ENCODE data around the gene ANKDD1A.

ANKDD1A gene

DNA sequence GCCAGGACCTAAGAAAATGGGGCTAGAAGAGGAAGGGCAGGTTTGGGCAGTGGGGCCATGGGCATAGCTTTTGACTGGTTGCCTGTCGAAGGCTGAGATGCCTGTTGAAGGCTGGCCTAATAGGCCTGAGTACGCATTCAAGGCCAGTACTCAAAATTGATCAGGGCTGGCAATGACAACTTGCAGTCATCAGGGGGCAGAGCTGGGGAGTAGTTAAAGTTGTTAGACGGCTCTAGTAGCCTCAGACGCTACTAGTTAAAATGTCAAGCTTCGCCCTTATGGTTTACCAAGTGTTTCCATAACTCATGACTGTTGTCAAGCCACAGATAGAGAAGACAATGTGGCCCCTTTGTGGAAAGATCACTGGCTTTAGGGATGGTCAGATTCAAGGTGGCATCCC lies 49.3 kb downstream of the ANKDD1A start:
- DNase-seq (ENCODE audit: low read depth in 3 of 3): no peak

DNA sequence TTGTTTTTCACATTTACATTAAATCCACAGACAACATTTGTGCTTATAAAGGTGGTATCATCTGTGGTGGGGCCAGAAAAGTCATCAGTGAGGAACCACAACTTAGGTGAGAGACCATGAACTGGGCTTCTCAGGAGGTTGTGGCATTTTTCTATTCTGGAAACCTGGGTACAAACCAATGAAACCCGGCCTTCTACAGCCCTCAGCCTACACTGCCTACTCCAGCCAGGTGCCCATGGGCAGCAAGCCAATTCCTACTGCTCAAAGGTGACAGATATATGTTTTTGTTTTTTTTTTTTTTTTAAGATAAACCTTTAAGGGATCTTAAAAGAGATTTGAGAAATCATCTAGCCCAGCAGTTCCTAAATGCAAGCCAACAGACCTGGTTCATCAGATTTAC lies 57.7 kb downstream of the ANKDD1A start:
- no peak for DNase-seq (ENCODE audit: low read depth in 3 of 3)

- DNase-seq (ENCODE audit: low read depth in 3 of 3): no peak
These were observed 59.0 kb downstream of the ANKDD1A start for GRCh38 chr15:64970698-64971097.

- DNase-seq (ENCODE audit: low read depth in 3 of 3): no peak
These were observed 63.7 kb downstream of the ANKDD1A start for GRCh38 chr15:64975390-64975789.

DNA sequence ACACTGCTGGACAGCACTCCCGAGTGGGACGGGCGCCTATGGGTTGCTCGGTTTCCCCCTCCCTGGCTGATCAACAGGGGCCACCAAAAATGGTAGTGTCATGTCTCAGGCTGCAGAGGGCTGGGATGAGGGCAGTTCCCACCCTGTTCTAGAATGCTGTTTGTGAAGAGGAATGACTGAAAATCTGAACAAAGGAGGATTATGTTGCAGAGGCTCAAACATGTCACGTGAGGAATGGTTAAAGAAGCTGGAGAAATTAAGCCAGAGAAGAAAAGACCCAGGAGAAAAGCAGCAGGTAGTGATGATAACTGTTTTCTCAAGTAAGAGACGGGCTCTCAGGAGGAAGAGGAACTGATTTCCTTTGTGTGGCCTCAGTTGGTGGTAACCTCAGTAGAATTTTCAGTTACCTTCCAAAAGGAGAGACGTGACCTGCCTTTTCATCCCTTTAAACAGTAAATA lies 67.6 kb downstream of the ANKDD1A start:
- no peak for DNase-seq (ENCODE audit: low read depth in 3 of 3)

DNA sequence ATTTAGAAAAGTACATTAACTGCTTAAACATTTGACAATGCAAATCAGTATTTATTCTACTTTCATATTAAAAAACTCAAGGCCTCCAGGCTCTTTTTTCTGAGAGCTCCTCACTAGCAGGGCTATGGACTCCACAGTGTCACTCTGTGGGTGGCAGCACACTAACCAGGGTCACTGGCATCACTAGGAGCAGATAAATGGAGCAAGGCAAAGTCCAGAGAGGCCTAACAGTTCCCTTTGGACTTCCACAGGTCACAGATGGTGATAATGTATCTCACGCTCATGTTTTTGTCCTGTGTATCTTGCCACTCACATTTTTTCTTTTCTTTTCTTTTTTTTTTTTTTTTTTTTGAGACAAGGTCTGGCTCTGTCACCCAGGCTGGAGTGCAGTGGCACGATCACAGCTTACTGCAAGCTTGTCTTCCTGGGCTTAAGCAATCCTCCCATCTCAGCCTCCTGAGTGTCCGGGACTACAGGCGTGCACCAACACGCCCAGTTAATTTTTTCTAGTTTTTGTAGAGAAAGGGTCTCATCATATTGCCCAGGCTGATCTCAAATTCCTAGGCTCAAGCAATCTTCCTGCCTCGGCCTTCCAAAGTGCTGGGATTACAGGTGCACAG lies 70.2 kb downstream of the ANKDD1A start:
- no peak for DNase-seq (ENCODE audit: low read depth in 3 of 3)

DNA sequence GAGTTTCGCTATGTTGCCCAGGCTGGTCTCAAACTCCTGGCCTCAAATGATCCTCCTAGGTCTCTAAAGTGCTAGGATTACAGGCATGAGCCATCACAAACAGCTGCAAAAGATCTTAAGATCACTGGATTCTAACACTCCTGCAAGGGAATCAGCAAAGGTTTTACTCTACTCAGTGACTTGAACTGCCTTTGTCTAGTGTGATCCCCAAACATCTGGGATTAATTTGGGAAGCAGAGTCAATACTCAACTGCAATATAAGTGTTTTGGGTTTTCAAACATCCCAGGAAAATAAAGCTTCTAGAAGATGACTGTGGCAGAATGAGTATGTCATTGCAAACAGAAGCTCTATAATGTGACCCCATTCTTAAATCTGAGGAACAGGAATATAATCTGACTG lies 70.8 kb downstream of the ANKDD1A start:
- no peak for DNase-seq (ENCODE audit: low read depth in 3 of 3)

GRCh38 chr15:64985366-64986033 lies 73.8 kb downstream of the ANKDD1A start:
- no peak for DNase-seq (ENCODE audit: low read depth in 3 of 3)

- DNase-seq (ENCODE audit: low read depth in 3 of 3): no peak
These were observed 75.4 kb downstream of the ANKDD1A start for GRCh38 chr15:64987136-64987535.

DNA sequence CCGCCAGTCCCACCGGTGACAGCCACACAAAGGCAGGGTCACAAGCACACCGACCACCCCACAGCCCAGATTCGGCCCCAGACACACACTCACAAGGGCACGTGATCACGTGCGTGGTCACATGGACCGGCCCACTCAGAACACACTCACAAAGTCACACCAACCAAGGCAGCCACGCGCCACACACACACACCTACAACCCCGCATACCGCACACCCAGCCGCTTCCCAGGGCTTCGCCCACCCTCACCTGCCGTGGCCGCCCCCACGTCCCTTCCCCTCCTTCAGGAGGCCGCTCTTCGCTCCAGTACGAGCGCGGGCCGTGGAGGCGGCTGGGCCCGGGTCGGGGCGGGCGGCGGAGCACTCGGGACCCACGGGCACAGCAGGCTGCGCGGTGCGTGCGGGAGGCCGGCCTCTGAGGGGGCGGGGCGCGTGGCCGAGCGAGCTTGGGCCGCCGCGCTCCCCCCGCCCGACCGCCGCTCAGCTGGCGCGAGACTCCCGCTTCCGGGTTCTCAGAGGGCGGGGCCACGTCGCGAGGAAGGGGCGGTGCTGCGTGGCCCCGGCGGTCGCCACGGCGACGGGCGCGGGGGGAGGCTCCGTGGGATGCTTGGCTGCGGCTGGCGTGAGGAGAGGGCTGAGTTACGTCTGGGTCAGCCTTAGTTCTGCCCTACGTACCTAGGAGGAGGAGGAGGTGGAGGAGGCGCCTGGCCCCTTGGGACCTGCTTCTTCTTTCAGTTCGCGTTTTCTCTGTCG lies 77.9 kb downstream of the ANKDD1A start, which contains the start of gene SPG21:
Gene SPG21, minus strand, starts transcription at position 499 of the 752 bp plus-strand sequence. CDS start 6,345 bp downstream, outside the sequence.
- DNase-seq (ENCODE audit: low read depth in 3 of 3): peak; percentile 81 to 85 (median 83)

DNA sequence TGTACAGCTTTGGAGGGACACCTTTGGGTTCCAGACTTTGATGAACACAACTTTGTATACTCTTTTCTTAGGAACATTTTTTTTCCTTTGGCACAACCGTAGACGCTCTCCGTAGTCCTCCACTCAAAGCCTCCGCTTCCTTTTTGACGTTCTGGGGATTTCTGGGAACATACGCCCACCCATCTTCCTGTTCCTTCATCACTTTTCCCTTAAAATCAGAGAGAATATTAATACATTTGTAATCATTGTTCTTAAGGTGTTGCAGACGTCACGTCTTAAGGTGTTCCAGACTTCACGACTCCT lies 78.4 kb downstream of the ANKDD1A start:
- no peak for DNase-seq (ENCODE audit: low read depth in 3 of 3)

DNA sequence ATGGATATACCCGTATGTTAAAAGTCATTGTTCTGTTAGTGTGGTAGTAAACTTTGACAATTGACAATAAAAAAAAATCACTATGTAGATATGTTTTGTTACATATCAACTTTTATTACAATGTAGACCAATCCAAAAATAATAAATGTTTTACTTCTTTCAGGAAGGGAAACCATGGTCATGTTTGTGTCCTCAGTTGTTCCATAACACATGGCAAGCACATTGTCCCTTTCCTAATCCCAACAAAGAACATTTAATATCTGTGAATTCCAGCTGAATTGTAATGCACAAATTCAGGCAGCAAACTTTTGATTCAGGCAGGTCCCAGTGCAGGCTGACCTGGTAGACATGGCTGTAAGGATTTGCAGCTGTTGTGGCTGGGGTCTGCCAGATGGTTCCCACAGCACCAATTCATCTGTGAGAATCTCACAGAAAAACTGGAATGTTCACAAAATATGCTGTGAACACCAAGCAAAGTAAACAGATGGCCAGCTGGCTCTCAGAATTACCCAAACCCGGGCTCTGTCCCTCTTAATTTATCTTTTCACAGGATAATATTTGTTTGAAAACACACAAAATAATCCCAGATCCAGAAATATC lies 79.9 kb downstream of the ANKDD1A start:
- no peak for DNase-seq (ENCODE audit: low read depth in 3 of 3)

GRCh38 chr15:64993290-64993689 lies 81.6 kb downstream of the ANKDD1A start:
- no peak for DNase-seq (ENCODE audit: low read depth in 3 of 3)

- no peak for DNase-seq (ENCODE audit: low read depth in 3 of 3)
These were observed 85.4 kb downstream of the ANKDD1A start for GRCh38 chr15:64997066-64997465.

- no peak for DNase-seq (ENCODE audit: low read depth in 3 of 3)
These were observed 86.2 kb downstream of the ANKDD1A start for GRCh38 chr15:64997745-64998375.

DNA sequence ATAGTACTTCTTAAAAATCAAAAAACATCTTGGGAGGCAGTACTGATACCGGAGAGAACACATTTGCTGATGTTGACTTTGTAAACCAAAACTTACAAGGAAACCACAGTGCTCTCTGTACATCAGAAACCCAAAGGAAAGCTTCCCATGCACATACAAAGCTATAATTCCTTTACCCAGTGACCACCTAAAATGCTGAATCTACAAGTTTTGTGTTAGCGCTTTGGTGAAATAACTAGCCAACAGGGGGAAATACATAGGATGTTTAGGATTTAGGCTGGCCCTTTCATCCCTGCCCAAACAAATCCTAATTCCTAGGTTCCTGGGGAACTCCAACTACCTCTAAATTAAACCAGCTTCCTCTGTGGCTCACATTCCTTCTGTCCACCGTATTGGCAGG lies 93.3 kb downstream of the ANKDD1A start:
- no peak for DNase-seq (ENCODE audit: low read depth in 3 of 3)

GRCh38 chr15:65006876-65007275 lies 95.2 kb downstream of the ANKDD1A start:
- DNase-seq (ENCODE audit: low read depth in 3 of 3): no peak
